Osteoblast (primary cell): ENCODE measurements around the gene CEACAM16. TPM values are rescaled to one million over a fixed set of nuclear protein-coding genes. Genes with fewer than 3 reads are reported as not detected.

Experiments
- DNase-seq: peaks from one replicate; pipeline ENCODE4 v3.0.0; 2011; ENCODE audit warnings: low spot score, mixed read lengths; ENCODE audit not compliant: insufficient read length; ENCODE audit errors: missing footprints
- H2AFZ ChIP-seq: 2 replicates; pipeline ENCODE4 v1.6.0; 2011; ENCODE audit warnings: mild to moderate bottlenecking, low read length
- H3K27ac ChIP-seq: 2 replicates; pipeline ENCODE4 v1.5.1; 2011; ENCODE audit warnings: mild to moderate bottlenecking, low read depth, low read length, moderate library complexity
- H3K27me3 ChIP-seq: 2 replicates; pipeline ENCODE4 v1.6.0; 2012; ENCODE audit warnings: mild to moderate bottlenecking, control low read depth, inconsistent platforms, low read length, moderate library complexity; ENCODE audit not compliant: insufficient read depth
- H3K36me3 ChIP-seq: 2 replicates; pipeline ENCODE4 v1.5.1; 2011; ENCODE audit warnings: mild to moderate bottlenecking, low read length, control low read depth, moderate library complexity; ENCODE audit not compliant: insufficient read depth
- H3K4me1 ChIP-seq: 2 replicates; pipeline ENCODE4 v1.5.1; 2011; ENCODE audit warnings: mild to moderate bottlenecking, low read length, control low read depth, moderate library complexity; ENCODE audit not compliant: insufficient read depth
- H3K4me2 ChIP-seq: 2 replicates; pipeline ENCODE4 v1.6.0; 2011; ENCODE audit warnings: mild to moderate bottlenecking, low read length; ENCODE audit not compliant: insufficient read depth
- H3K4me3 ChIP-seq: fragments of 200-600 bp; sonication (generic); 3 replicates; pipeline ENCODE4 v1.5.1; 2012; ENCODE audit warnings: mild to moderate bottlenecking, low read length, inconsistent platforms; ENCODE audit not compliant: insufficient read depth
- H3K79me2 ChIP-seq: 2 replicates; pipeline ENCODE4 v1.6.0; 2012; ENCODE audit warnings: mild to moderate bottlenecking, low read length, control low read depth, inconsistent platforms; ENCODE audit not compliant: insufficient read depth
- H3K9me3 ChIP-seq: 2 replicates; pipeline ENCODE4 v1.5.1; 2011; ENCODE audit warnings: low read depth, low read length, control low read depth
- H4K20me1 ChIP-seq: 2 replicates; pipeline ENCODE4 v1.6.0; 2012; ENCODE audit warnings: mild to moderate bottlenecking, low read length, control low read depth; ENCODE audit not compliant: insufficient read depth
- total RNA-seq: library from RNA; depleted of rRNA; stranded (reverse); fragments of >200 nt; gene quantifications from 2 replicates; pipeline ENCODE4 v1.2.3, GENCODE V29; 2012
- TF ChIP-seq, protein P1 (sequence below): IDR thresholded peaks from 2 replicates; pipeline ENCODE4 v1.5.1; 2011; ENCODE audit warnings: mild to moderate bottlenecking, low read depth, low read length, moderate library complexity; ENCODE audit errors: extremely low read depth

CEACAM16 gene
- total RNA-seq, 1 donor, result not detected

DNA sequence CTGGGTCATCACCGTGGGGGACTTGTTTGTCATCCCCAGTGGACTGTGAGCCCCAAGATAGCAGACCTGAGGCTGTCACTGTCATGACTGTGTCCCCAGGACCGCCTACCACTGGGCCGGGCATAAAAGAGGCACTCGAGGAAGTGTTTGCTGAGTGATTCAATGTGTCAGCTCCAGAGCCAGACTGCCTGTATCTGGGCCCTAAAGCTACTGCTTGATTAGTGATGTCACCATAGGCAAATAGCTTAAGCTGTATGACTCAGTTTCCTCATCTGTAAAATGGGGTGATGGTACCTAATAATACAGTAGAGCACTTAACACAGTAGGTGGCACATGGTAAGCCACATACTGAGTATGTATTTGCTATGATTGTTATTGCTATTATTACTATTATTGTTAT is 38.9 kb upstream of the CEACAM16 start:
- H3K4me3 ChIP-seq, result no peak overlapping the region
- H3K9me3 ChIP-seq, result no peaks in the 10 kb centered on the region
- peaks cover 88% of the 10 kb centered on the region for H3K36me3 ChIP-seq
- H2AFZ ChIP-seq, result no peak overlapping the region
- TF ChIP-seq, protein P1, sequence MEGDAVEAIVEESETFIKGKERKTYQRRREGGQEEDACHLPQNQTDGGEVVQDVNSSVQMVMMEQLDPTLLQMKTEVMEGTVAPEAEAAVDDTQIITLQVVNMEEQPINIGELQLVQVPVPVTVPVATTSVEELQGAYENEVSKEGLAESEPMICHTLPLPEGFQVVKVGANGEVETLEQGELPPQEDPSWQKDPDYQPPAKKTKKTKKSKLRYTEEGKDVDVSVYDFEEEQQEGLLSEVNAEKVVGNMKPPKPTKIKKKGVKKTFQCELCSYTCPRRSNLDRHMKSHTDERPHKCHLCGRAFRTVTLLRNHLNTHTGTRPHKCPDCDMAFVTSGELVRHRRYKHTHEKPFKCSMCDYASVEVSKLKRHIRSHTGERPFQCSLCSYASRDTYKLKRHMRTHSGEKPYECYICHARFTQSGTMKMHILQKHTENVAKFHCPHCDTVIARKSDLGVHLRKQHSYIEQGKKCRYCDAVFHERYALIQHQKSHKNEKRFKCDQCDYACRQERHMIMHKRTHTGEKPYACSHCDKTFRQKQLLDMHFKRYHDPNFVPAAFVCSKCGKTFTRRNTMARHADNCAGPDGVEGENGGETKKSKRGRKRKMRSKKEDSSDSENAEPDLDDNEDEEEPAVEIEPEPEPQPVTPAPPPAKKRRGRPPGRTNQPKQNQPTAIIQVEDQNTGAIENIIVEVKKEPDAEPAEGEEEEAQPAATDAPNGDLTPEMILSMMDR, result no peak
- H3K4me1 ChIP-seq, result no peaks in the 10 kb centered on the region
- H4K20me1 ChIP-seq, result peaks cover 12% of the 10 kb centered on the region
- no peaks in the 10 kb centered on the region for H3K27me3 ChIP-seq
- no peak overlapping the region for H3K27ac ChIP-seq
- peaks cover 3% of the 10 kb centered on the region for H3K79me2 ChIP-seq
- DNase-seq, result peak; percentile 72
- H3K4me2 ChIP-seq, result no peak overlapping the region

DNA sequence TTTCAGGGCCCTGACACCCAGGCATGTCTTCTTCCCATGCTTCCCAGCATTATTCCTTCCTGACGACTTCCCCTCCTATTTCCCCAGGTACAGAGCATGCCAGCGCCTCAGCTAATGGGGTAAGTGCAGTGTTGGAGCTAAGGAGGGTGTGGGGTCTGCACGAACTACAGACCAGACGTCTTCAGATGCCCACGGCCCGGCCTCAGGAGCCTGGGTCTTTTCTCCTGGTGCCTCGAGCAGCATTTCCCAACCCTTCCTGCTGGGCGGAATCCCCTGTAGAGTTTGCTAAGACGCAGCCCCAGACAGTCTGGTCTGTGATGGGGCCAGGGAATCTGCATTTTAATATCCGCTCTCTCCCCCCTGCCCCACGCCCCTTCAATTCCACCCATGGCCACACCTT is 37.7 kb upstream of the CEACAM16 start:
- peaks cover under 1% of the 10 kb centered on the region for H3K79me2 ChIP-seq
- H3K4me1 ChIP-seq, result no peaks in the 10 kb centered on the region
- no peaks in the 10 kb centered on the region for H3K27me3 ChIP-seq
- H2AFZ ChIP-seq, result no peak overlapping the region
- peaks cover 12% of the 10 kb centered on the region for H4K20me1 ChIP-seq
- peak; percentile 36 for DNase-seq
- H3K9me3 ChIP-seq, result no peaks in the 10 kb centered on the region
- TF ChIP-seq, protein P1, result no peak
- no peak overlapping the region for H3K4me3 ChIP-seq
- H3K4me2 ChIP-seq, result no peak overlapping the region
- H3K27ac ChIP-seq, result no peak overlapping the region
- H3K36me3 ChIP-seq, result peaks cover 78% of the 10 kb centered on the region

DNA sequence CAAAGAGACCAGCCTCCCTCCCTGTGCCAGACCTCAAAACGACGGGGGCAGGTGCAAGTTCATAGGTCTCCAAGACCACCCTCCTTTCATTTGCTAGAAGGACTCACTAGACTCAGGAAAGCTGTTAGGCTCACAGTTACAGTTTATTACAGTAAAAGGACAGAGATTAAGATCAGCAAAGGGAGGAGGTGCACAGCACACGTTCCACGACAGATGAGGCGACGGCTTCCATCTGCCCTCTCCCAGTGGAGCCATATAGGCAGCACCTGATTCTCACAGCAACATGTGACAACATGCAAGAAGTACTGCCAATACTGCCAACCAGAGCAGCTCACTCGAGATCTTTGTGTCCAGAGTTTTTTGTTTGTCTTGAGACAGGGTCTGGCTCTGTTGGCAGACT is 37.0 kb upstream of the CEACAM16 start:
- no peaks in the 10 kb centered on the region for H3K4me1 ChIP-seq
- TF ChIP-seq, protein P1, result no peak
- H4K20me1 ChIP-seq, result peaks cover 12% of the 10 kb centered on the region
- H3K27ac ChIP-seq, result no peak overlapping the region
- no peak for DNase-seq
- H3K9me3 ChIP-seq, result no peaks in the 10 kb centered on the region
- H3K79me2 ChIP-seq, result no peaks in the 10 kb centered on the region
- H3K36me3 ChIP-seq, result peaks cover 72% of the 10 kb centered on the region
- H2AFZ ChIP-seq, result no peak overlapping the region
- no peak overlapping the region for H3K4me2 ChIP-seq
- H3K4me3 ChIP-seq, result no peak overlapping the region
- no peaks in the 10 kb centered on the region for H3K27me3 ChIP-seq

DNA sequence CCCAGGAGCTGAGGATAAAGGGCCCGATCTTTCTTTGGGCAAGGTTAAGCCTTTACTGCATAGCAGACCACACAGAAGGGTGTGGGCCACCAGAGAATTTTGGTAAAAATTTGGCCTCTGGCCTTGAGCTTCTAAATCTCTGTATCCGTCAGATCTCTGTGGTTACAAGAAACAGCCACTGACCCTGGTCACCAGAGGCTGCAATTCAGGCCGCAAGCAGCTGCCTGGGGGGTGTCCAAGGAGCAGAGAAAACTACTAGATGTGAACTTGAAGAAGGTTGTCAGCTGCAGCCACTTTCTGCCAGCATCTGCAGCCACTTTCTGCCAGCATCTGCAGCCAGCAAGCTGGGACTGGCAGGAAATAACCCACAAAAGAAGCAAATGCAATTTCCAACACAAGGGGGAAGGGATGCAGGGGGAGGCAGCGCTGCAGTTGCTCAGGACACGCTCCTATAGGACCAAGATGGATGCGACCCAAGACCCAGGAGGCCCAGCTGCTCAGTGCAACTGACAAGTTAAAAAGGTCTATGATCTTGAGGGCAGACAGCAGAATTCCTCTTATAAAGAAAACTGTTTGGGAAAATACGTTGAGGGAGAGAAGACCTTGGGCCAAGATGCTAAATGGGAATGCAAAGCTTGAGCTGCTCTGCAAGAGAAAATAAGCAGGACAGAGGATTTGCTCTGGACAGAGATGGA is 36.1 kb upstream of the CEACAM16 start:
- no peak overlapping the region for H3K4me3 ChIP-seq
- DNase-seq, result peak; percentile 57
- no peak overlapping the region for H3K4me2 ChIP-seq
- TF ChIP-seq, protein P1, result no peak
- no peak overlapping the region for H2AFZ ChIP-seq
- H4K20me1 ChIP-seq, result peaks cover 9% of the 10 kb centered on the region
- no peaks in the 10 kb centered on the region for H3K4me1 ChIP-seq
- peak overlapping the region; percentile 10 for H3K27ac ChIP-seq
- H3K79me2 ChIP-seq, result no peaks in the 10 kb centered on the region
- no peaks in the 10 kb centered on the region for H3K9me3 ChIP-seq
- H3K36me3 ChIP-seq, result peaks cover 64% of the 10 kb centered on the region
- H3K27me3 ChIP-seq, result no peaks in the 10 kb centered on the region
